HG03108 (cell line): ENCODE results near the gene MAD1L1.

Source experiments
- ATAC-seq: cut with Tn5 transposase; IDR thresholded peaks from one replicate; pipeline ENCODE4 v1.9.1; 2021; ENCODE audit warnings: moderate library complexity; ENCODE audit not compliant: unreplicated experiment

Gene MAD1L1

GRCh38 chr7:2202361-2202761 lies 30.4 kb downstream of the MAD1L1 start:
- no peak for ATAC-seq

- no peak for ATAC-seq
These were observed 30.9 kb downstream of the MAD1L1 start for GRCh38 chr7:2201686-2202360.

- ATAC-seq, result no peak
These were observed 31.6 kb downstream of the MAD1L1 start for GRCh38 chr7:2201128-2201527.

- ATAC-seq, result no peak
These were observed 32.2 kb downstream of the MAD1L1 start for GRCh38 chr7:2200584-2200980.

GRCh38 chr7:2199956-2200583 lies 32.7 kb downstream of the MAD1L1 start:
- ATAC-seq, result no peak

- ATAC-seq, result no peak
These were observed 33.2 kb downstream of the MAD1L1 start for GRCh38 chr7:2199528-2199927.

- ATAC-seq, result no peak
These were observed 34.0 kb downstream of the MAD1L1 start for GRCh38 chr7:2198760-2199159.

- no peak for ATAC-seq
These were observed 34.5 kb downstream of the MAD1L1 start for GRCh38 chr7:2198206-2198605.

- no peak for ATAC-seq
These were observed 35.1 kb downstream of the MAD1L1 start for GRCh38 chr7:2197436-2198155.

GRCh38 chr7:2196381-2197378 lies 36.1 kb downstream of the MAD1L1 start:
- no peak for ATAC-seq

GRCh38 chr7:2195400-2196246 lies 37.1 kb downstream of the MAD1L1 start:
- no peak for ATAC-seq

- ATAC-seq, result no peak
These were observed 39.0 kb downstream of the MAD1L1 start for GRCh38 chr7:2193575-2194305.

- ATAC-seq, result no peak
These were observed 39.8 kb downstream of the MAD1L1 start for GRCh38 chr7:2192831-2193534.

GRCh38 chr7:2191016-2191415 lies 41.7 kb downstream of the MAD1L1 start:
- ATAC-seq, result no peak

GRCh38 chr7:2190531-2190930 lies 42.2 kb downstream of the MAD1L1 start:
- no peak for ATAC-seq

GRCh38 chr7:2186166-2186565 lies 46.6 kb downstream of the MAD1L1 start:
- no peak for ATAC-seq

GRCh38 chr7:2185715-2186114 lies 47.0 kb downstream of the MAD1L1 start:
- no peak for ATAC-seq

GRCh38 chr7:2182461-2182860 lies 50.3 kb downstream of the MAD1L1 start:
- no peak for ATAC-seq
